ENCODE measurements around the gene OTOGL.
"Not testable (repeated sequence)": the region's sequence is repeated elsewhere in the genome, so short reads cannot be mapped to it uniquely, and the experiment has no call there.

Gene OTOGL

GRCh38 chr12:80208071-80208470 lies 108.7 kb downstream of the OTOGL start:
- no peak for DNase-seq (ENCODE audit: extremely low read depth, insufficient read length)
- TF ChIP-seq CTCF (IDR thresholded peaks at IDR 0.05; ENCODE audit: insufficient read depth, low read length, poor library complexity, severe bottlenecking): no peak

GRCh38 chr12:80211671-80212070 lies 112.3 kb downstream of the OTOGL start:
- H3K36me3 ChIP-seq (ENCODE audit: control insufficient read depth, insufficient read depth, low read length): no peaks in the 10 kb centered on the region
- H3K27me3 ChIP-seq (replicated peaks; ENCODE audit: control insufficient read depth, insufficient read depth, low read length): no peaks in the 10 kb centered on the region
- TF ChIP-seq CTCF (IDR thresholded peaks at IDR 0.05; ENCODE audit: insufficient read depth, low read length, poor library complexity, severe bottlenecking): no peak
- no peak overlapping the region for H3K4me3 ChIP-seq (replicated peaks; ENCODE audit: low read depth, low read length)
- no peak for DNase-seq (ENCODE audit: extremely low read depth, insufficient read length)

More at GRCh38 chr12:80208071-80208470, 108.7 kb downstream of the OTOGL start:
- H3K27me3 ChIP-seq (replicated peaks; ENCODE audit: control insufficient read depth, insufficient read depth, low read length): no peaks in the 10 kb centered on the region
- H3K36me3 ChIP-seq (ENCODE audit: control insufficient read depth, insufficient read depth, low read length): no peaks in the 10 kb centered on the region
- H3K4me3 ChIP-seq (replicated peaks; ENCODE audit: low read depth, low read length): no peak overlapping the region

- no peaks in the 10 kb centered on the region for H3K36me3 ChIP-seq (ENCODE audit: control insufficient read depth, insufficient read depth, low read length)
- TF ChIP-seq CTCF (IDR thresholded peaks at IDR 0.05; ENCODE audit: insufficient read depth, low read length, poor library complexity, severe bottlenecking): no peak
- H3K4me3 ChIP-seq (replicated peaks; ENCODE audit: low read depth, low read length): no peak overlapping the region
- no peak for DNase-seq (ENCODE audit: extremely low read depth, insufficient read length)
- no peaks in the 10 kb centered on the region for H3K27me3 ChIP-seq (replicated peaks; ENCODE audit: control insufficient read depth, insufficient read depth, low read length)
These were observed 113.8 kb downstream of the OTOGL start for GRCh38 chr12:80212938-80213645.

- TF ChIP-seq CTCF (IDR thresholded peaks at IDR 0.05; ENCODE audit: insufficient read depth, low read length, poor library complexity, severe bottlenecking): no peak
- DNase-seq (ENCODE audit: extremely low read depth, insufficient read length): no peak
- H3K36me3 ChIP-seq (ENCODE audit: control insufficient read depth, insufficient read depth, low read length): no peaks in the 10 kb centered on the region
These were observed 114.5 kb downstream of the OTOGL start for GRCh38 chr12:80213871-80214270.

GRCh38 chr12:80217011-80217535 lies 117.7 kb downstream of the OTOGL start:
- DNase-seq (ENCODE audit: extremely low read depth, insufficient read length): peak; percentile 44
- Histone ChIP-seq H3K4me3 (replicated peaks; ENCODE audit: low read depth, low read length) (peak overlapping the region; percentile 45), H3K27me3 (replicated peaks; ENCODE audit: control insufficient read depth, insufficient read depth, low read length) (no peaks in the 10 kb centered on the region), H3K36me3 (ENCODE audit: control insufficient read depth, insufficient read depth, low read length) (no peaks in the 10 kb centered on the region)
- peak; percentile 22 for TF ChIP-seq CTCF (IDR thresholded peaks at IDR 0.05; ENCODE audit: insufficient read depth, low read length, poor library complexity, severe bottlenecking)

More at GRCh38 chr12:80213871-80214270, 114.5 kb downstream of the OTOGL start:
- Histone ChIP-seq H3K4me3 (replicated peaks; ENCODE audit: low read depth, low read length) (no peak overlapping the region), H3K27me3 (replicated peaks; ENCODE audit: control insufficient read depth, insufficient read depth, low read length) (no peaks in the 10 kb centered on the region)

GRCh38 chr12:80218925-80219324 lies 119.6 kb downstream of the OTOGL start:
- not testable (repeated sequence) for H3K36me3 ChIP-seq (ENCODE audit: control insufficient read depth, insufficient read depth, low read length); H3K27me3 ChIP-seq (replicated peaks; ENCODE audit: control insufficient read depth, insufficient read depth, low read length); H3K4me3 ChIP-seq (replicated peaks; ENCODE audit: low read depth, low read length); DNase-seq (ENCODE audit: extremely low read depth, insufficient read length)

All from GM06990 (cell line).